Muscle of back (tissue), 13 donors: ENCODE results near the gene KHDRBS2. TPM values are rescaled to one million over a fixed set of nuclear protein-coding genes. Genes with fewer than 3 reads are reported as not detected.

Source experiments
- DNase-seq, 3 donors: peaks; one replicate each; pipeline versions ENCODE4 v3.0.0 to v3.0.0-alpha.2; 2013
- long read RNA-seq, 9 donors: transcript quantifications; one replicate each; lab custom pipeline, GENCODE V29; 2026
- polyA plus RNA-seq, 10 donors: library from polyadenylated mRNA; unstranded; fragments of 120-200 nt; gene quantifications; one replicate each; pipeline ENCODE4 v1.2.1, GENCODE V29; 2013; ENCODE audit not compliant: insufficient read length in 10 of 10

Gene KHDRBS2
- under 1 TPM; 0.12 to 0.99 (median 0.61) TPM for polyA plus RNA-seq
- long read RNA-seq, donor 1 = 0 reads
- long read RNA-seq, donor 2 = 0 reads
- long read RNA-seq, donor 3 = 0 reads
- long read RNA-seq, donor 4, partial matches to known transcripts = 0 of 1 reads
- long read RNA-seq, donor 4, other reads (novel, unspliced or antisense) = 0 of 1 reads
- long read RNA-seq, donor 5, partial matches to known transcripts = 0 of 1 reads
- long read RNA-seq, donor 5, other reads (novel, unspliced or antisense) = 0 of 1 reads
- long read RNA-seq, donor 6, partial matches to known transcripts = 0 of 2 reads
- long read RNA-seq, donor 6, other reads (novel, unspliced or antisense) = 0 of 2 reads
- long read RNA-seq, donor 7 = 0 reads
- long read RNA-seq, donor 8, partial matches to known transcripts = 0 of 1 reads
- long read RNA-seq, donor 8, other reads (novel, unspliced or antisense) = 0 of 1 reads
- long read RNA-seq, donor 9 = 0 reads

GRCh38 chr6:62285612-62286469 lies at the start of gene KHDRBS2:
Gene KHDRBS2, minus strand, starts transcription at chr6:62286225.
- peak; percentile 51 to 94 (median 84) for DNase-seq

GRCh38 chr6:62328607-62329006 lies 42.6 kb upstream of the KHDRBS2 start:
- DNase-seq = no peak

GRCh38 chr6:62324834-62325233 lies 38.8 kb upstream of the KHDRBS2 start:
- DNase-seq = peak in 1 of 3 donors; percentile 2

- DNase-seq = no peak
Observed at GRCh38 chr6:62323818-62324431, 37.9 kb upstream of the KHDRBS2 start.

- DNase-seq = no peak
Observed at GRCh38 chr6:62298745-62299392, 12.8 kb upstream of the KHDRBS2 start.

GRCh38 chr6:62296541-62296940 lies 10.5 kb upstream of the KHDRBS2 start:
- no peak for DNase-seq

GRCh38 chr6:62288974-62289373 lies 2.9 kb upstream of the KHDRBS2 start:
- no peak for DNase-seq

GRCh38 chr6:62288562-62288961 lies 2.5 kb upstream of the KHDRBS2 start:
- no peak for DNase-seq

GRCh38 chr6:62286470-62286843 lies 432 bp upstream of the KHDRBS2 start:
- DNase-seq = no peak

- DNase-seq = no peak
Observed at GRCh38 chr6:62284725-62285124, 1.3 kb downstream of the KHDRBS2 start.

- peak; percentile 8 to 71 (median 44) for DNase-seq
Observed at GRCh38 chr6:62283796-62284411, 2.1 kb downstream of the KHDRBS2 start.

GRCh38 chr6:62283365-62283764 lies 2.7 kb downstream of the KHDRBS2 start:
- DNase-seq = no peak

GRCh38 chr6:62280099-62280498 lies 5.9 kb downstream of the KHDRBS2 start:
- no peak for DNase-seq

GRCh38 chr6:62272114-62272513 lies 13.9 kb downstream of the KHDRBS2 start:
- DNase-seq = no peak

- DNase-seq = no peak
Observed at GRCh38 chr6:62265906-62266525, 20.0 kb downstream of the KHDRBS2 start.

GRCh38 chr6:62262283-62262682 lies 23.7 kb downstream of the KHDRBS2 start:
- DNase-seq = no peak

GRCh38 chr6:62246087-62246486 lies 39.9 kb downstream of the KHDRBS2 start:
- DNase-seq = no peak

- DNase-seq = no peak
Observed at GRCh38 chr6:62236784-62237183, 49.2 kb downstream of the KHDRBS2 start.

GRCh38 chr6:62229231-62229630 lies 56.8 kb downstream of the KHDRBS2 start:
- DNase-seq = no peak

GRCh38 chr6:62217866-62218265 lies 68.2 kb downstream of the KHDRBS2 start:
- DNase-seq = no peak

GRCh38 chr6:62202078-62202477 lies 83.9 kb downstream of the KHDRBS2 start:
- DNase-seq = no peak
